ENCODE data around the gene CUBN. TPM values are rescaled to one million over a fixed set of nuclear protein-coding genes. Genes with fewer than 3 reads are reported as not detected.

CUBN gene
- total RNA-seq, 3 donors from 2014 or later (not counting 1 experiment from before 2014, with no cell fraction given) = 4.7 to 5.6 (median 5.1) TPM

DNA sequence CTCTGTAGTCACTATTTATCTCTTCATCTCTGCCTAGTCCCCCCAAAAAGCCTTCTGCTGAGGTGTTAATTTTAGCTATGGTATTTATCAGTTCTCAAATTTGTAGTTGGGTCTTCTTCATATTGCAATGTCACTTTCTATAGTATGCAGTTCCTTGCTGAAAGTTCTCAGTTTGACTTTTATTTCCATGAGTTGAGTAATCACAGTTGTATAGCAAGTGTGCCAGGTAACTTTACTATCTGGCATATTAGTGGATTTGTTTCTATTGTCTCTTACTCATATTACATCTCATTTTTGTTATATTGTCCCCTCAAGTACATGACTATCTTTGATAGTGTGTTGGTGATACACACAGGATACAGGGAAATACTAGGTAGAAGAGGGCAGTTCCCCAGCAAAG, 152.8 kb downstream of the CUBN start:
- H3K27ac Mint-ChIP-seq = no peak overlapping the region
- Histone ChIP-seq H3K27me3 (ENCODE audit: control insufficient read depth, insufficient read depth, low read length) (no peaks in the 10 kb centered on the region), H3K4me1 (ENCODE audit: control insufficient read depth, insufficient read depth, low read length) (no peaks in the 10 kb centered on the region), H3K27ac (ENCODE audit: low read length) (no peak overlapping the region), H3K36me3 (ENCODE audit: control insufficient read depth, insufficient read depth, low read length) (no peaks in the 10 kb centered on the region), H3K9me3 (ENCODE audit: control insufficient read depth, insufficient read depth, low read length) (no peaks in the 10 kb centered on the region), H3K4me3 (ENCODE audit: low read length) (no peak overlapping the region)
- H3K4me3 Mint-ChIP-seq = no peak overlapping the region
- TF ChIP-seq, protein P1, sequence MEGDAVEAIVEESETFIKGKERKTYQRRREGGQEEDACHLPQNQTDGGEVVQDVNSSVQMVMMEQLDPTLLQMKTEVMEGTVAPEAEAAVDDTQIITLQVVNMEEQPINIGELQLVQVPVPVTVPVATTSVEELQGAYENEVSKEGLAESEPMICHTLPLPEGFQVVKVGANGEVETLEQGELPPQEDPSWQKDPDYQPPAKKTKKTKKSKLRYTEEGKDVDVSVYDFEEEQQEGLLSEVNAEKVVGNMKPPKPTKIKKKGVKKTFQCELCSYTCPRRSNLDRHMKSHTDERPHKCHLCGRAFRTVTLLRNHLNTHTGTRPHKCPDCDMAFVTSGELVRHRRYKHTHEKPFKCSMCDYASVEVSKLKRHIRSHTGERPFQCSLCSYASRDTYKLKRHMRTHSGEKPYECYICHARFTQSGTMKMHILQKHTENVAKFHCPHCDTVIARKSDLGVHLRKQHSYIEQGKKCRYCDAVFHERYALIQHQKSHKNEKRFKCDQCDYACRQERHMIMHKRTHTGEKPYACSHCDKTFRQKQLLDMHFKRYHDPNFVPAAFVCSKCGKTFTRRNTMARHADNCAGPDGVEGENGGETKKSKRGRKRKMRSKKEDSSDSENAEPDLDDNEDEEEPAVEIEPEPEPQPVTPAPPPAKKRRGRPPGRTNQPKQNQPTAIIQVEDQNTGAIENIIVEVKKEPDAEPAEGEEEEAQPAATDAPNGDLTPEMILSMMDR (IDR thresholded peaks at IDR 0.05) = no peak
- no peaks in the 10 kb centered on the region for H3K27me3 Mint-ChIP-seq (ENCODE audit: low read depth in 2 of 2)
- H3K4me1 Mint-ChIP-seq = no peaks in the 10 kb centered on the region
- no peaks in the 10 kb centered on the region for H3K36me3 Mint-ChIP-seq
- intact Hi-C loops (cut with micrococcal nuclease) = no loop called here
- no peaks in the 10 kb centered on the region for H3K9me3 Mint-ChIP-seq
- no peak for DNase-seq
- ATAC-seq = no peak

GRCh38 chr10:16975188-16975587, 154.4 kb downstream of the CUBN start:
- Mint-ChIP-seq H3K4me3 (no peak overlapping the region), H3K27me3 (ENCODE audit: low read depth in 2 of 2) (no peaks in the 10 kb centered on the region), H3K4me1 (no peaks in the 10 kb centered on the region), H3K9me3 (no peaks in the 10 kb centered on the region), H3K36me3 (no peaks in the 10 kb centered on the region), H3K27ac (no peak overlapping the region)
- ATAC-seq (no peak), DNase-seq (no peak)
- intact Hi-C loops (cut with micrococcal nuclease) = no loop called here
- no peaks in the 10 kb centered on the region for H3K36me3 ChIP-seq (ENCODE audit: control insufficient read depth, insufficient read depth, low read length)
- H3K4me3 ChIP-seq (ENCODE audit: low read length) = no peak overlapping the region
- no peaks in the 10 kb centered on the region for H3K27me3 ChIP-seq (ENCODE audit: control insufficient read depth, insufficient read depth, low read length)
- 42% methylated on average over 3 of the region's 3 CpGs for WGBS (ENCODE audit: insufficient coverage)
- no peak overlapping the region for H3K27ac ChIP-seq (ENCODE audit: low read length)
- no peaks in the 10 kb centered on the region for H3K9me3 ChIP-seq (ENCODE audit: control insufficient read depth, insufficient read depth, low read length)
- TF ChIP-seq, protein P1 (IDR thresholded peaks at IDR 0.05) = no peak
- H3K4me1 ChIP-seq (ENCODE audit: control insufficient read depth, insufficient read depth, low read length) = no peaks in the 10 kb centered on the region

GRCh38 chr10:16968416-16969041, 161.1 kb downstream of the CUBN start:
- H3K27ac Mint-ChIP-seq = no peak overlapping the region
- H3K27me3 Mint-ChIP-seq (ENCODE audit: low read depth in 2 of 2) = peaks cover 0 to 4% of the 10 kb centered on the region in 2 donors
- TF ChIP-seq, protein P1 (IDR thresholded peaks at IDR 0.05) = no peak
- no peaks in the 10 kb centered on the region for H3K4me1 Mint-ChIP-seq
- H3K36me3 ChIP-seq (ENCODE audit: control insufficient read depth, insufficient read depth, low read length) = no peaks in the 10 kb centered on the region
- H3K9me3 Mint-ChIP-seq = no peaks in the 10 kb centered on the region
- ATAC-seq = no peak
- no peak for DNase-seq
- intact Hi-C loops (cut with micrococcal nuclease) = no loop called here
- no peaks in the 10 kb centered on the region for H3K9me3 ChIP-seq (ENCODE audit: control insufficient read depth, insufficient read depth, low read length)
- no peaks in the 10 kb centered on the region for H3K4me1 ChIP-seq (ENCODE audit: control insufficient read depth, insufficient read depth, low read length)
- no peak overlapping the region for H3K4me3 Mint-ChIP-seq
- H3K27ac ChIP-seq (ENCODE audit: low read length) = no peak overlapping the region
- WGBS (ENCODE audit: insufficient coverage) = 87% methylated on average over 8 of the region's 8 CpGs
- H3K4me3 ChIP-seq (ENCODE audit: low read length) = no peak overlapping the region
- H3K27me3 ChIP-seq (ENCODE audit: control insufficient read depth, insufficient read depth, low read length) = no peaks in the 10 kb centered on the region
- no peaks in the 10 kb centered on the region for H3K36me3 Mint-ChIP-seq

DNA sequence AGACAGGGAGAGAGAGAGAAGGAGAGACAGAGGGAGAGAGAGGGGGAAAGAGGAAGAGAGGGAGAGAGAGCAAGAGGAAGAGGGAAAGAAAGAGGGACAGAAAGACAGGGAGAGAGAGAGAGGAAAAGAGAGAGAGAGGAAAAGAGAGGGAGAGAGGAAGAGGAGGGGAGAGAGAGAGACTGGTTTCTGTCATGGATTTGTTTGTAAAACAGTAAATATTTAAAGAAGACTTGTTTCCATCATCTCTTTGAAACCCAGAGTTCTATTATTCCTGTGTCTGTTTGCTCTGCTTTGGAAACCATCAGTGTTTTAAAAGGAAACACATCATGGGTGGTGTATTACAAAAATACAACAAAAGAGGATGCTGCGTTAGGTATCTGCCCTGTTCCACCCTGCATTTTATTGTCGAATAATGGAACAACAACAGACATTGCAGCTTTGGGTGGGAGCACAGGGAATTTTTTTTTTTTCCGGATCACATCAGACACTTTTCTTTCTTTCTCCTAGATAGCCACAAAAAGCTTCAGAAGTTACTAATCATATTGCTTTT, 161.7 kb downstream of the CUBN start:
- H3K27ac Mint-ChIP-seq = no peak overlapping the region

More for the DNA sequence above, 161.7 kb downstream of the CUBN start:
- Mint-ChIP-seq H3K9me3 (no peaks in the 10 kb centered on the region), H3K27me3 (ENCODE audit: low read depth in 2 of 2) (peaks cover 0 to 4% of the 10 kb centered on the region in 2 donors), H3K4me1 (no peaks in the 10 kb centered on the region), H3K36me3 (no peaks in the 10 kb centered on the region), H3K4me3 (no peak overlapping the region)
- H3K36me3 ChIP-seq (ENCODE audit: control insufficient read depth, insufficient read depth, low read length) = no peaks in the 10 kb centered on the region
- WGBS (ENCODE audit: insufficient coverage) = 91% methylated on average over 3 of the region's 3 CpGs
- H3K27ac ChIP-seq (ENCODE audit: low read length) = no peak overlapping the region
- no peak overlapping the region for H3K4me3 ChIP-seq (ENCODE audit: low read length)
- no peaks in the 10 kb centered on the region for H3K9me3 ChIP-seq (ENCODE audit: control insufficient read depth, insufficient read depth, low read length)
- ATAC-seq = no peak
- TF ChIP-seq, protein P1 (IDR thresholded peaks at IDR 0.05) = no peak
- intact Hi-C loops (cut with micrococcal nuclease) = no loop called here
- H3K4me1 ChIP-seq (ENCODE audit: control insufficient read depth, insufficient read depth, low read length) = no peaks in the 10 kb centered on the region
- DNase-seq = no peak
- no peaks in the 10 kb centered on the region for H3K27me3 ChIP-seq (ENCODE audit: control insufficient read depth, insufficient read depth, low read length)

All from natural killer cell (primary cell).